HG03108 (cell line): ENCODE measurements around the gene CEP126.
A peak's percentile ranks its signal among the peaks of the same experiment; 100 is the strongest.

Experiments
- ATAC-seq: cut with Tn5 transposase; IDR thresholded peaks from one replicate; pipeline ENCODE4 v1.9.1; 2021; ENCODE audit warnings: moderate library complexity; ENCODE audit not compliant: unreplicated experiment

The CEP126 gene, protein sequence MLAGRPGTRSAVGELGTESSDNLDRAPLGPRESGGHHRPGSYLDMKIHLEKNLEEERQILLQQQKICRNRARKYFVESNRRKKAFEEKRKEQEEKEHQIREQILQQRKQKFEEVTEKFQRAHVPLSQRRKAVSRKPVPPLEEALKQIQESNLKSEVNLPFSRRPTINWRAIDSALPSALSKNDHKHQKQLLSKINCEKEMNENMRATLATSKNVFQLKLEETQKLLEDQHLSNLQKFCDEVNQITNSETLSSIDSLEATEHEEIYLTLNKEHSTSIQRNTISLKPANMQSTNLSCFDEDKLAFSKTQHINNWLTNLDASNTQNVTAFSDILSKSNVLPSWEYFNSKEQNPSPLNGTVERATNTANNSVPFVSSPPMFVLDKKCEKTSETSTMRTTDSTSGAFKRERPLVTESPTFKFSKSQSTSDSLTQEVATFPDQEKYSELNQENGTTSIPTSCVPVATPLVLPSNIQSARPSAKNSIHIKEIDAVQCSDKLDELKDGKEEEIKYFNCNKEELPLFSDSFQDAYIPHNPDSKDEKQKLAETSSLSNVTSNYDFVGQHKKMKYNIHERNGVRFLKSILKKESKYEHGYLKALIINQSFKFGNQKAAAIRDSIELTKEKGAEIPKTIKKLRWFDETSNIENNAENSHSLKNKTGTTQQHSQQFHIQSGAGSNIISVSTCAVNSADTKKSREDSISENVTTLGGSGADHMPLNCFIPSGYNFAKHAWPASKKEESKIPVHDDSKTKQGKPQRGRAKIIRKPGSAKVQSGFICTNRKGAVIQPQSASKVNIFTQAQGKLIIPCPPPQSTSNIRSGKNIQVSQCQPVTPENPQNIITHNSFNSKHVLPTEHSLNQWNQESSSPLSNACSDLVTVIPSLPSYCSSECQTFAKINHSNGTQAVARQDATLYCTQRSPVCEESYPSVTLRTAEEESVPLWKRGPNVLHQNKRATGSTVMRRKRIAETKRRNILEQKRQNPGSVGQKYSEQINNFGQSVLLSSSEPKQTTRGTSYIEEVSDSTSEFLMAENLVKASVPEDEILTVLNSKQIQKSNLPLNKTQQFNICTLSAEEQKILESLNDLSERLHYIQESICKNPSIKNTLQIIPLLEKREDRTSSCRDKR

GRCh38 chr11:101914738-101915426, at the start of gene CEP126:
TSS of gene CEP126 (plus strand) at chr11:101915010. CDS start at chr11:101915285, 275 bp downstream.
- peak; percentile 100 for ATAC-seq

- no peak for ATAC-seq
Observed at GRCh38 chr11:101866619-101867491, 48.0 kb upstream of the CEP126 start.

DNA sequence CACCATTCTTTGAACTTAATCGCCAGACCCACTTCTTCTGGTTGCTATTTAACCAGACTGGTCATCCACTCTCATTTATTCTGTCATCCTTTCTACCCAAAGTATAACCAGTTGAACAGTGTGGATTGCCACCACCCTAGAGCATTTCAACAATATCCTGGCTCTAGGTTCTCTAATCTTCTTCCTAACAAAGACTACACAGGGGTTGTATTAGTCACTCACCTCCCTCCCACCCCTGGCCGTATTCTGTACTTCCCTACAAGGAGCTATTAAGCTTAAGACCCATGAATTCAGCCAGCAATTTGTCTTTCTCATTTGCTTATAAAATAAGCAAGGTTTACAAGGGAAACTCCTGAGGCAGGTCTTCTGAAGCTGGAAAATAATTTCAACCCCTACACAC, 46.9 kb upstream of the CEP126 start:
- ATAC-seq: no peak

GRCh38 chr11:101870510-101870909, 44.3 kb upstream of the CEP126 start:
- ATAC-seq: no peak

GRCh38 chr11:101872171-101872882, 42.5 kb upstream of the CEP126 start:
- no peak for ATAC-seq

GRCh38 chr11:101880222-101880621, 34.6 kb upstream of the CEP126 start:
- ATAC-seq: no peak

GRCh38 chr11:101881586-101881985, 33.2 kb upstream of the CEP126 start:
- no peak for ATAC-seq

GRCh38 chr11:101885631-101886030, 29.2 kb upstream of the CEP126 start:
- no peak for ATAC-seq

GRCh38 chr11:101889767-101890166, 25.0 kb upstream of the CEP126 start:
- no peak for ATAC-seq

GRCh38 chr11:101894505-101894904, 20.3 kb upstream of the CEP126 start:
- no peak for ATAC-seq

DNA sequence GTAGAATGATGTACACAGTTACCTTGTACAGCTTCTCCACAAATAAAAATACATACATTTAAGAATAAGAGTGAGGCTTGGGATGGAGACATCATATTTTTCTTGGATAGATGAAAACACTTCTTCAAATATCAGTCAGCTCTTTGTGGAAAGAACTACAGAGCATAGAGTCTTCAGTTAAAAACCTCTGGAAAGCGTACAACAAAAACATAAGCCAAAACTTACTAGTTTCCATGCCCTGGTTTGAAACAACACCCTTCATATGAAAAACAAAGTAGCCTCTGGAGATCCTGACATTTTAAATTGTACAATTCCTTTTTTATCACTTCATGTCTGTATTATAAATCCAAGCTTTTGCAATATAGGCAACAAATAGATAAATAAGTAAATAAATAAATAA, 7.0 kb upstream of the CEP126 start:
- ATAC-seq: no peak

GRCh38 chr11:101909087-101909486, 5.7 kb upstream of the CEP126 start:
- no peak for ATAC-seq

GRCh38 chr11:101912823-101913284, 2.0 kb upstream of the CEP126 start:
- no peak for ATAC-seq

DNA sequence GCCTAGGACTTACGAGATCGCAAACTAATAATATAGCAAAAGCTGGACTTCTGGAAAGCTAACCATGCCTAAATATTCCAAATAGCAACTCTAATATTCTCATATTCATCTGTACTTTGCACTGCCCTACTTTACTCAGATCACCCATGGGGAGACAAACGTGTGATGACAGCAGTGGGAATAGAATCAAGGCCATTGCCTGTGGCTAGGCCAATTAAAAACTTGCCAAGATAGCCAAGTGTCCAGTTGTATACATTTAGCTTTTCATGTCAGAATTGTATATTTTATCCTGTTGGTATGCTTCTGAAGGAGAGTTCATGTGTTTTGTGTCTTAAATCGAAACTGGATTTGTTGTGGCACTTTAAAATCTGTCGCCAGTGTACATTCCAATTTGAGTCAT, 1.2 kb upstream of the CEP126 start:
- no peak for ATAC-seq

DNA sequence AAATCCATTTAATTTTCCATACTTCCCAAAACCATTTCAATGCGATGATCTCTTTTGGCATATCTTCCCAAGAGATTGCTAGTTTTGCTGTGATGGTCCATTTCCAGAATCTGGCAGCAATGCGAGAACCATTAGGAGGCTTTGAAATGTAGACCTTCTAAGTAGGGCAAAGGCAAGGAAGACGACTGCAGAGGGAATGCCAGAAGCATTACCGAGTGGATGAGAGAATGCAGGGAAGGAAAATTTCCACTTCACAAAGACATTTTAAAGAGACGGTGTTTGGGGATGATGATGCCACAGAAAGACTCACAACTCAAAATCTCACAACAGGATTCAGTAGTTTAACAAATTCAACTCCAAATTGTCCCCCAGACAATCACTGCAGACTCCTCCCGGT, 471 bp upstream of the CEP126 start:
- ATAC-seq: no peak

GRCh38 chr11:101915791-101916291, 1.0 kb downstream of the CEP126 start:
- peak; percentile 27 for ATAC-seq

DNA sequence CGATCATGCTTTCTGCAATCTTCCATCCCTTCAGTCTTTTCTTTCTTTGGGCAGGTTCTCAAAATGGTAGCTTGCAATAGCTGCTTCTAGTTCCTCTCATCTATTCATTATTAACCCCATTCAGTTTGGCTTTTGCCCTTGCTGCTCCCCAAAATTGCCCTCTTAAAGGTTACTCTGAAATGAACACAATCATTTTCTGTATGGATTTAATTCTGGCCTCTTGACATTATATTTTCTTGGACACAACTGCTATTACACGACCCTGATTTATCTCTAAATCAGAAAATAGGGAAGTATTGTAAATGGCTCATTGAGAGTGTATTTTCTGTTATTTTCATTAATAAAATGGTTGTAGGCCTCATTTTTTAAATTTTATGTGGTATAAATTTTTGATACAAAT, 1.6 kb downstream of the CEP126 start, which contains the start of gene ANGPTL5:
ANGPTL5 (minus strand) TSS at position 101 of the 400 bp plus-strand sequence. CDS start 8,613 bp downstream, outside the sequence.
- no peak for ATAC-seq

DNA sequence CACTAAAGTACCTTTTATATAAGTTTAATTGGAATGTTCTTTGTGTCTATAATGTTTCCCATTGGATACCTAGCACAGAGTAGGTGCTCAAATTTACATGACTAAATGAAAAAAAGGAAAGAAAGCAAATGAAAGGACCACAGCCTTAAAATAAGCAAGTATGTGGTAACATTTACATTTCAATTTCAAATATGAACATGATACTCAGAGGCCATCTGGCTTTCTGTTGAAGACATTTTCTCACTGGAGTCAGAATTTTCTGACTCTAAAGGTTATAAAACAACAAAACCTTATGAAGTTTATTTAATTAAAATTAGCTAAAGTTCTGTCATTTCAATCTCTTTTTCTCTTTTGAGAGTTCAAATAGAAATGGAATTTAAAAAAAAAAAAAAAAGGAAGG, 2.4 kb downstream of the CEP126 start:
- ATAC-seq: no peak

GRCh38 chr11:101920992-101921391, 6.2 kb downstream of the CEP126 start:
- no peak for ATAC-seq
